Rectal smooth muscle tissue (tissue), 1 donor: ENCODE results near the gene TSPAN32.

Experiments
- H3K27ac ChIP-seq: one replicate; pipeline ENCODE4 v1.7.0; 2013; ENCODE audit warnings: low read depth, low read length, inconsistent platforms
- H3K27me3 ChIP-seq: one replicate; pipeline ENCODE4 v1.7.0; 2013; ENCODE audit warnings: low read length; ENCODE audit not compliant: control insufficient read depth, insufficient read depth
- H3K36me3 ChIP-seq: one replicate; pipeline ENCODE4 v1.7.0; 2013; ENCODE audit warnings: low read length; ENCODE audit not compliant: control insufficient read depth, insufficient read depth
- H3K4me1 ChIP-seq: one replicate; pipeline ENCODE4 v1.7.0; 2013; ENCODE audit warnings: low read length; ENCODE audit not compliant: control insufficient read depth, insufficient read depth
- H3K4me3 ChIP-seq: one replicate; pipeline ENCODE4 v1.7.0; 2013; ENCODE audit warnings: low read length
- H3K9ac ChIP-seq: one replicate; pipeline ENCODE4 v1.7.0; 2013; ENCODE audit warnings: low read length

Gene TSPAN32

DNA sequence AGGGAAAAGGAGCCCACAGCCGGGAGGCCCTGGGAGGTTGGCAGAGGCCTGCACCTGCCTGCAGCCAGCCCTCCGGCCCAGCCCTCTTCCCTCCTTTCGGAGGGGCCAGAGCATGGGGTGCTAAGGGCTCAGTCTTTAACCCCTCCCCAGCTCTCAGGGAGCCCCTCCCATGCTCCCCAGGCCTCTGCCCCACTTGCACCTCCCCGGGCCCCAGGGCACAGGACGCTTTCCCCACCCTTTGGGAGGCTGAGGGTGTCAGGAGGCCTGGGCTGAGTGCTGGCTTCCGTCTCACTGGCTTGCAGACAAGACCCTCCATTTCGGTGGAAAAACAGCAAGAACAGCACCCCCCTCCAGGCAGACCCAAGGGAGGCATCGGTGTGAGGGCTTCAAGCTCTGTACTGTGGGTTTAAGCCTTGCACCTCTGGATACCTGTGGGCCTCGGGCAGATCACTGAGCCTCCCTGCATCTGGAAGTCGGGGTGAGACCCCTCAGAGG lies 38.7 kb upstream of the TSPAN32 start:
- H3K27ac ChIP-seq = no peak overlapping the region
- no peaks in the 10 kb centered on the region for H3K36me3 ChIP-seq
- peaks cover 7% of the 10 kb centered on the region for H3K27me3 ChIP-seq
- no peaks in the 10 kb centered on the region for H3K4me1 ChIP-seq
- H3K9ac ChIP-seq = no peak overlapping the region
- no peak overlapping the region for H3K4me3 ChIP-seq

DNA sequence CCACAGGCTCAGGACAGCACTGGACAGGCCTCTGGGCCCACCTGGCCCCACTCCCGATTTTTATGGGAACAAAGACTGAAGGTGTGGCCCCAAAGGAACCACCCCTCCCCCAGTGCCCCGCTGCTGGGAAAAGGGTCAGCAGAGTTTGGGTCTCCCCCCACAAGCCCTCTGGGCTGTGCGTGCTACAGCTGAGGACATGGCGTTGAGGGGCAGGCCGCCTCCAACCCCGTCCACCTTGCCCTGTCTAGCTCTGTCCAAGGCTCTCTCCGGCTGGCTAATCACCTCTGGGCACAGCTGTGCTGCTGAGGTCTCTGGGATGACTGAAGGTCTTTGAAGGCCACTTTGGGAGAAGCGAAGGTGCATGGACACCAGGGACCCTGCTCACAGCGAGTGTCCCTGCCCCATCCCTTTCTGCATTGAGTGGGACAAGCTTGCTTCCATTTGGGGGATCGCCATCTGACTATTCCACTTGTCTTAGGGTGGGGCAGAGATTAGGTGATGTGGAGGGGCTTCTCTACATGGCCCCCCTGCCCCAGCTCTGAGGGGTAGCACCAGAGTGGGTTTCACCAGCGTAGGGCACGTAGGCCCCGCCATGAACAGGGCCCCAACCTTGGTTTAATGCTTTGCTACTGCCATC lies 38.0 kb upstream of the TSPAN32 start:
- Histone ChIP-seq H3K27ac (no peak overlapping the region), H3K36me3 (no peaks in the 10 kb centered on the region), H3K9ac (no peak overlapping the region), H3K4me1 (no peaks in the 10 kb centered on the region), H3K27me3 (peaks cover 8% of the 10 kb centered on the region), H3K4me3 (no peak overlapping the region)

DNA sequence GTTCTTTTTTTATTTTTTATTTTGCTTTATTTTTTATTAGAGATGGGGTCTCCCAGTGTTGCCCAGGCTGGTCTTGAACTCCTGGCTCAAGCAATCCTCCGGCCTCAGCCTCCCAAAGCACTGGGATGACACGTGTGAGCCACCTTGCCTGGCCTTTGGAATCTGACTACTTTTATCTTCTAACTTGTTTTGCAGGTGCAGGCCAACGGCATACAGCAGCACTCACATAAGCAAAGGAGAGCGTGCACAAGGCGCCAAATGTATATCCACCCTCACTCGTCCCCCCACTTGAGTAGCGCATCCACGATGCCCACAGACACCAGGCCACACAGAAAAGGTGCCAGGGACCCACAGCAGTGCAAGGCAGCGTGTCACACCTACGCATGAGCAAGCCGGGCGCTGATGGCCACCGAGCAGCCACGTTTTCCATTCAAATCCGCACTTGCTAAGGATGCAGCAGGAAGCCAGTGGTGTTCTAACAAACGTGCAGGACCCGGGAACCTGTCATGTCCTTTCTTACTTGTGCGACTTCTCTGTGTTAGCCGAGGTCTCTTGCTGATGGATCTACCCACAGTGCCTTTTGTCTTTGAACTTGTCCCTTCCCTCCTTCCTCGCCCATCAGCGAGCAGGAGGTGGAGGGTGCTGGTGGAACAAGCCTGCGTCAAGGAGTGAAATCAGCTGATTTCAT lies 37.3 kb upstream of the TSPAN32 start:
- H3K27ac ChIP-seq = no peak overlapping the region
- peaks cover 8% of the 10 kb centered on the region for H3K27me3 ChIP-seq
- no peaks in the 10 kb centered on the region for H3K4me1 ChIP-seq
- H3K4me3 ChIP-seq = no peak overlapping the region
- H3K36me3 ChIP-seq = no peaks in the 10 kb centered on the region
- no peak overlapping the region for H3K9ac ChIP-seq

DNA sequence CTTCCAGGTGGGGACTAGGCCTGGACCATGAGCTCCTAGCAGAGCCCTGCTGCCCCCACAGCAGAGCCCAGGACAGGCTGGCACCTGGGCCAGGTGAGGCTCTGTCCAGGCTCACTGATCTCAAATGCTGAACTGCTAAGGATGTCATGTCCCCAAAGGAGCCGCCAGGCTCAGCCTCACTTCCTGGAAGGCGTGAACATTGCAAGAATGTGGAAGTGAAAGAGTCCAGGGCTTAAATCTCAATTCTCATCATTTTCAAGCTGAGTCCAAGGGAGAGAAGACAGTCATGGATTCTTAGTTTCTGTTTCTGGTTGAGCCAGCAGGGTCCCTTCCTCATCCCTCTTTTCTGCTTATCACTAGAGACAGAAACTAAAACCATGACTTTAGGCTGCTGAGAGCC lies 36.4 kb upstream of the TSPAN32 start:
- Histone ChIP-seq H3K4me1 (no peaks in the 10 kb centered on the region), H3K27me3 (peaks cover 11% of the 10 kb centered on the region), H3K36me3 (no peaks in the 10 kb centered on the region), H3K9ac (no peak overlapping the region), H3K4me3 (no peak overlapping the region), H3K27ac (no peak overlapping the region)

DNA sequence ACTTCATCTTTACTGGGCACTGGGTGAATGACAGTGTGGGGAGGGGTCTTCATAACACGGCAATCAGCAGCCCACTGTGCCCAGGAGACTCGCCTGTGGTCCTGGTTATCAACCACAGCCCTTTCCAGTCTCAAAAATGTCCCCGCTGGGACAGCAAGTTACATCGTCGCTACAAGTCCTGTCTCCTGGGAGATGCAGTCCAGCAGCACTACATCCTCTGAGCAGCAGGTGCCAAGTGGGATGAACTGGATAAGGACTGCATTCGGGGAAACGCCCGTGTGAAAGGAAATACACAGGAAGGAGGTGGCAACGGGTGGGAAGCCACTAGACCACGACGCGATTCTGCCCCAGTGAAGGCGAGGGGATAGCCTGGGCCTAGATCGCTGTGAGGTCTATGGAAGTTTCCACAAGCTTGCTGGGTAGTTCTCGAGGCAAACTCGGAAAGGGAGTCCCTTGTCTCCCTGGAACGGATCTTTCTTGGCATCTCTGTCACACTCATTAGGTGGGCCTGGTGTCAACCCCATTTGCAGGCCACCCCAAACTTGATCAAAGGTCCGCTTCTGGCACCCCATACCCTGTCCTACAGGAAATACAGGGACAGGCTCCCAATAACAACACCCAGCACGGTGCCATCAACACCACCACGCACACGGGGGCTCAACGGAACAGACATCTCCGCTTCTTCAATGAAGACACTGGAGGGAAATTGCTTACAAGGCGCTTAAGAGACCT lies 35.8 kb upstream of the TSPAN32 start:
- Histone ChIP-seq H3K27ac (no peak overlapping the region), H3K4me1 (no peaks in the 10 kb centered on the region), H3K9ac (no peak overlapping the region), H3K27me3 (peaks cover 13% of the 10 kb centered on the region), H3K4me3 (no peak overlapping the region), H3K36me3 (no peaks in the 10 kb centered on the region)

DNA sequence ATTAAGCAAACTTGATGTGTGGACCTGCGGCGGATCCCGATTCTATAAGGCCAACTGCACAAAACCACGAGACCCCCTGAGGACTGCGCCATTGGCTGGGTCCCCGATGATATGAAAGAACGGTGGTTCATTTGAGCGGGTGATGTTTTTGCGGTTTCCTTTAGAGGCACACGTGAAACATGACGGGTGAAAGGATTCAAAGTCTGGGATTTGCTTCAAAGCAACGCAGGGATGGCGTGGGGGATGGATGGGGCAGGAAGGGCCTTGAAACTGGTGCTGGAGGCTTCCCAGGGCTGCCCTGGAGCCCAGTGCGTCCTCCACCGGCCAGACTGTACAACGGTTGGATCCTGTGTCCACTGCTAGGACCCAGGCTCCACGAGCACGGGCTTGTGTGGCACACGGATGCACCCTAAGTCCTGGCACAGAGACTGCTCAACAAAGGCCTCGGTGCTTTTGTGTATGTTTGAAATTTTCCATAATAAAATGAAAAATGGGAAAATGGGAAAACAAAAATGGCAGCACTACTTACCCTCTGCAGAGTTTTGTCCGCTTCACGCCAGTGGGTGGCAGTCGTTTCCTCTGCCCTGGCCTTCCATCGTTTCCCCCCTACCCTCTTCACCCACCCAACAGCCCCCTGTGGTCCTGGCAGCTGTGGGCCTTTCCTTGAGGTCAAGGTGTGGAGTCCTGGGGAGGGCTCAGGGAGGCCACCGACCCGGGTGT lies 35.1 kb upstream of the TSPAN32 start:
- Histone ChIP-seq H3K27ac (no peak overlapping the region), H3K4me1 (no peaks in the 10 kb centered on the region), H3K9ac (no peak overlapping the region), H3K36me3 (no peaks in the 10 kb centered on the region), H3K4me3 (no peak overlapping the region), H3K27me3 (peaks cover 13% of the 10 kb centered on the region)

DNA sequence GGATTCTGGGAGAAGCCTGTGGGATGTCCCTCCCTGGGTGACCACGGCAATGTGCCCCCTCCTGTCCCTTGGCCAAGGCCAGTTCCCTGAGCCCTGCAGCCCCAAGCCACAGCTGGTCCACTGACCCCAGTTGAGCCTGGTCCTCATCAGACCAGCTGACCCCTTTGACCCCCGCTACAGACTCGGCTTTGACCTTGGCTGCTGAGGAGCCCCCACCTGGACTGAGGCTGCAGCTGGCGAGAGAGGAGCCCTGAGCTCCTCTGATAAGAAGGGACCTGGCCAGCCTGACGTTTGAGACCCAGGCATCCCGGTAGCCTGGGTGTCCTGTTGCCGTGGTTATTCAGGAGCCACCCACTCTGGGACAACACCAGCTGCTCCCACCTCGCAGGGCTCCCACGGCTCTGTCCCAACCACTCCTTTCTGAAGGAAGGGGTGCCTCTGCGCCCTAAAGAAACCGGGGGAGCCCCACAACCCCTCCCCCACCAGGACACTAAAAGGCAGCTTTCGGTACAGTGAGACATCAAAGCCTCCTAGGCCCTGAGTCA lies 34.4 kb upstream of the TSPAN32 start:
- Histone ChIP-seq H3K27ac (no peak overlapping the region), H3K9ac (no peak overlapping the region), H3K27me3 (peaks cover 13% of the 10 kb centered on the region), H3K4me3 (no peak overlapping the region), H3K4me1 (no peaks in the 10 kb centered on the region), H3K36me3 (no peaks in the 10 kb centered on the region)

DNA sequence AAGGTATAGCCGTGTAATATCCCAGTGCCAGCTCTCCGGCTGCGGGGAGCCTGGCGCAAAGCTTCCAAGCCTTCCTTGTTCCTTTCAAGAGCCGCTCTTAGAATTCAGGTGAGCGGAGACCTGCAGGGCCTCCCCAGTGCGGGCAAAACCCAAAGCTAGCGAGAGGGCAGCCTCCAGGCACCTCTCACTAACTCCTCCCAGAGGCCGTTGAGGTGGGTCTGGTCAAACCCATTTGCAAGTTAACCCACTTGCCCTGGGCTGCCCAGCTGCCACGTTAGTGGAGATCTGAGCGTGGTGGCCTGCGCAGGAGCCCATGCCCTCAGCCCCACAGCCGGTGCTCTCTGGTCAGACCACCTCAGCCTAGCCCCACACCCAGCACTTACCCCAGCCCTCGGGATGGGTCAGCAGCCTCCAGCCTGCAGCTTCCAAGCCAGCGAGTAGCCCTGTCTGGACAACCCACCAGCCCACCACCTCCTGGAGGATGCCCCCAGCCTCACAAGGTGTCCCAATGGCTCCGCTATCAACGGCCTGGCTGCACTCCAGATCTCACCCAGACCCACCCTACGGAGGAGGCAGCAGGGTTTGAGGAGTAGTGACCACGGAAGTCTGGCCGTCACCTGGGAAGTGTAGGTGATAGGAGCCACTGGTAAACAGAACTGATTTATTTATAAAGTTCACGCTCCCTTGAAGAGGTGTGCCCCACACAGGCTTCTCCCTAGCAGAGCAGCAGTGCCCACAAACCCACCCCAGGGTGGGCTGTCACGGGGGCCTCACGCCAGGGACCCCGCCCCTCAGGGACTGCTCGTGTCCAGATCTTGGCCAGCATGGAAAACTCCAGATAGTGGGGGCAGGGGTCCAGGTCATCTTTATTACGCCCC lies 33.7 kb upstream of the TSPAN32 start:
- peaks cover 13% of the 10 kb centered on the region for H3K27me3 ChIP-seq
- no peak overlapping the region for H3K9ac ChIP-seq
- no peaks in the 10 kb centered on the region for H3K4me1 ChIP-seq
- no peak overlapping the region for H3K27ac ChIP-seq
- H3K4me3 ChIP-seq = peak overlapping the region; percentile 38
- no peaks in the 10 kb centered on the region for H3K36me3 ChIP-seq

DNA sequence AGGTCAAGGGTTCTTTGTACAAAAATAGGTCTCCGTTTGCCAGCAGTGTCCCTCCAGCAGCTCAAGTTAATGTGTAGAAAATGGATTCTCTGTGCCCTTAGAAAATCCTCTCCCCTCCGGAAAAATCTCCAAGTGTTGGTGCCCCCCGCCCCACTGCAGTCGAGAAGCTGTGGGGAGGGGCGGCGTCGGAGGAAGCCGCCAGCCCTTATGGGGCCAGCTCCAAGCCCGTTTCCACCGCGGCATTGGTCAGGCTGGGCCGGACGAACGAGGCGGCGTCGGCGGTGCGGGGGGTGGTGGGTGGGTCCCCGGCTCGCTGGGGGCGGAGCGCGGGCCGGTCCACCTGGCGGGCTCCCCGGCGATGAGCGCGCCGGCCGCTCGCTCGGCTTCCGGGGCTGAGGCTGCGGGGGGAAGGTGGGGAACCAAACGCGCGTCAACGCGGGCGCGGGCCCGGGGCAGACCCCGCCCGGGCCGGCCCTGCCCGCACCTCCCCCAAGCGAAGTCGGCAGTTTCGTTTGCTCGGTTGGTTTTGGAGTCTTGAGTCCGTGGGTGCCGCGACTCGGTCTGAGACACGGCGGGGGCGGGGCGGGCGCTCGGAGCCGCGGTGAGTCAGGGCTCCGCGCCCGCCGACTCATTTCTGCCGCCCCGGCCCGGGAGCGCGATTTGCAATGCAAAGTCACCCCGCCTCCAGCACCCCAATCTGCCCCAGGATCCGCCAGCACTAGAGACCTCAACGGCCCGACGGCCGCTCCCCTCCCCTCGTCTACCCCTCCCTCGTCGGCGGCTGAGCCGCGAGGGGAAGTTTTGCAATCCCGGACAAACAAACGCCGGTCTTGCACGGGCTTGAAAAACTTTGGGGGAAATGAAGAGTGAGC lies 32.8 kb upstream of the TSPAN32 start:
- no peak overlapping the region for H3K27ac ChIP-seq
- no peaks in the 10 kb centered on the region for H3K4me1 ChIP-seq
- H3K4me3 ChIP-seq = peak overlapping the region; percentile 38
- peaks cover 13% of the 10 kb centered on the region for H3K27me3 ChIP-seq
- H3K9ac ChIP-seq = no peak overlapping the region
- no peaks in the 10 kb centered on the region for H3K36me3 ChIP-seq

DNA sequence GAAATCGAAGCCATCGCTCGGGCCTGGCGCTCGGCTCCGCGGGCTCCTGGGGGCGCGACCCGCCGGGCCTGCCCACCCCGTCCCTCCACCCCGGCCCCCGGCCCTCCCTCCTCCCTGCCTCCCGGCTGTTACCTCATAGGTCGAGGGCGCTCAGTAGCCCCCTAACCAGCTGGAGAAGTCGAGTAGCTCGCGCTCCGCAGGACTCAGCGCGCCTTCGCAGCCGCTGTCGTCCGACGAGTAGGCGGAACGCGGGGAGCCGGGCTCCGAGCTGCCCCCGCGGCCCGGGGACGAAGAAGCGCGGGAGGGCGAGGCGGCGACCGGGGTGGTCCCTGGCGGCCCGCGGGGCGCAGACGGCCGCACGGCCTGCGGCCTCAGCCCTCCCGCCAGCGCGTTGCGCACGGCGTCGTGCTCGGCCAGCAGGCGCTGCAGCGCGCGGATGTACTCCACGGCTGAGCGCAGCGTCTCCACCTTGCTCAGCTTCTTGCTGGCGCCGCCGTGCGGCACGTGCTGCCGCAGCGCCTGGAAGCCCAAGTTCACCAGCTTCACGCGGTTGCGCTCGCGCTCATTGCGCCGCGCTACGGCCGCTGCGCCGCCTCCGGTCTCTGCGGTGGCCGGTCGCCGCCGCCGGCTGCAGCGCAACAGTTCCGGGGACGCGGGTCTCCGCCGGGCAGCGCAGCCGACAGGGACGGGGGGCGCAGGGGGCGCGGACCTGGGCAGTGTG lies 32.1 kb upstream of the TSPAN32 start:
- H3K9ac ChIP-seq = no peak overlapping the region
- H3K27ac ChIP-seq = no peak overlapping the region
- H3K27me3 ChIP-seq = peaks cover 13% of the 10 kb centered on the region

More for the DNA sequence above, 32.1 kb upstream of the TSPAN32 start:
- H3K4me1 ChIP-seq = no peaks in the 10 kb centered on the region
- peak overlapping the region; percentile 31 for H3K4me3 ChIP-seq
- no peaks in the 10 kb centered on the region for H3K36me3 ChIP-seq
